ENCODE data around the gene CDHR5. TPM values are rescaled to one million over a fixed set of nuclear protein-coding genes. Genes with fewer than 3 reads are reported as not detected.

CDHR5 gene
- total RNA-seq, 1 experiment from 2014 or later: not detected

- DNase-seq (ENCODE audit: low read depth): no peak
- in situ Hi-C loops (cut with HindIII; ENCODE audit: low pct_unique_long_range_greater_than_20kb, low sequenced_read_pairs): no loop called here
Observed at GRCh38 chr11:628056-628455, 3.3 kb upstream of the CDHR5 start.

- no peak for DNase-seq (ENCODE audit: low read depth)
- in situ Hi-C loops (cut with HindIII; ENCODE audit: low pct_unique_long_range_greater_than_20kb, low sequenced_read_pairs): no loop called here
Observed at GRCh38 chr11:627308-627576, 2.5 kb upstream of the CDHR5 start.

- DNase-seq (ENCODE audit: low read depth): no peak
- in situ Hi-C loops (cut with HindIII; ENCODE audit: low pct_unique_long_range_greater_than_20kb, low sequenced_read_pairs): no loop called here
Observed at GRCh38 chr11:626475-627307, 1.9 kb upstream of the CDHR5 start, which contains the start of gene SCT. Gene SCT, minus strand, starts transcription at chr11:627181. Its CDS starts 38 bp downstream, at chr11:627143.

GRCh38 chr11:625636-626268 is 997 bp upstream of the CDHR5 start:
- no peak for DNase-seq (ENCODE audit: low read depth)
- in situ Hi-C loops (cut with HindIII; ENCODE audit: low pct_unique_long_range_greater_than_20kb, low sequenced_read_pairs): no loop called here

- in situ Hi-C loops (cut with HindIII; ENCODE audit: low pct_unique_long_range_greater_than_20kb, low sequenced_read_pairs): no loop called here
- DNase-seq (ENCODE audit: low read depth): no peak
Observed at GRCh38 chr11:623999-624704, 603 bp downstream of the CDHR5 start.

GRCh38 chr11:623349-623869 is 1.3 kb downstream of the CDHR5 start:
- DNase-seq (ENCODE audit: low read depth): no peak
- in situ Hi-C loops (cut with HindIII; ENCODE audit: low pct_unique_long_range_greater_than_20kb, low sequenced_read_pairs): no loop called here

GRCh38 chr11:621838-622237 is 2.9 kb downstream of the CDHR5 start:
- no peak for DNase-seq (ENCODE audit: low read depth)

GRCh38 chr11:620935-621814 is 3.6 kb downstream of the CDHR5 start:
- in situ Hi-C loops (cut with HindIII; ENCODE audit: low pct_unique_long_range_greater_than_20kb, low sequenced_read_pairs): no loop called here
- no peak for DNase-seq (ENCODE audit: low read depth)

More at GRCh38 chr11:621838-622237, 2.9 kb downstream of the CDHR5 start:
- in situ Hi-C loops (cut with HindIII; ENCODE audit: low pct_unique_long_range_greater_than_20kb, low sequenced_read_pairs): no loop called here

GRCh38 chr11:620201-620600 is 4.6 kb downstream of the CDHR5 start:
- in situ Hi-C loops (cut with HindIII; ENCODE audit: low pct_unique_long_range_greater_than_20kb, low sequenced_read_pairs): no loop called here
- no peak for DNase-seq (ENCODE audit: low read depth)

GRCh38 chr11:619628-620050 is 5.1 kb downstream of the CDHR5 start:
- no peak for DNase-seq (ENCODE audit: low read depth)
- in situ Hi-C loops (cut with HindIII; ENCODE audit: low pct_unique_long_range_greater_than_20kb, low sequenced_read_pairs): no loop called here

- no peak for DNase-seq (ENCODE audit: low read depth)
Observed at GRCh38 chr11:618856-619627, 5.7 kb downstream of the CDHR5 start.

GRCh38 chr11:617912-618682 is 6.7 kb downstream of the CDHR5 start:
- no peak for DNase-seq (ENCODE audit: low read depth)
- in situ Hi-C loops (cut with HindIII; ENCODE audit: low pct_unique_long_range_greater_than_20kb, low sequenced_read_pairs): no loop called here

More at GRCh38 chr11:618856-619627, 5.7 kb downstream of the CDHR5 start:
- in situ Hi-C loops (cut with HindIII; ENCODE audit: low pct_unique_long_range_greater_than_20kb, low sequenced_read_pairs): no loop called here

- no peak for DNase-seq (ENCODE audit: low read depth)
- in situ Hi-C loops (cut with HindIII; ENCODE audit: low pct_unique_long_range_greater_than_20kb, low sequenced_read_pairs): no loop called here
Observed at GRCh38 chr11:617199-617911, 7.4 kb downstream of the CDHR5 start.

- in situ Hi-C loops (cut with HindIII; ENCODE audit: low pct_unique_long_range_greater_than_20kb, low sequenced_read_pairs): no loop called here
- DNase-seq (ENCODE audit: low read depth): no peak
Observed at GRCh38 chr11:616320-617198, 8.2 kb downstream of the CDHR5 start.
